GM21825 (cell line): Measurements from ENCODE around the gene ENAH.

ENCODE experiments used
- ATAC-seq: cut with Tn5 transposase; IDR thresholded peaks from one replicate; pipeline ENCODE4 v1.9.1; 2021; ENCODE audit warnings: mild to moderate bottlenecking, moderate library complexity; ENCODE audit not compliant: unreplicated experiment

ENAH gene

GRCh38 chr1:225508538-225509375 is 144.2 kb downstream of the ENAH start:
- ATAC-seq, result no peak

- ATAC-seq, result no peak
Observed at GRCh38 chr1:225506727-225507126, 146.2 kb downstream of the ENAH start.

DNA sequence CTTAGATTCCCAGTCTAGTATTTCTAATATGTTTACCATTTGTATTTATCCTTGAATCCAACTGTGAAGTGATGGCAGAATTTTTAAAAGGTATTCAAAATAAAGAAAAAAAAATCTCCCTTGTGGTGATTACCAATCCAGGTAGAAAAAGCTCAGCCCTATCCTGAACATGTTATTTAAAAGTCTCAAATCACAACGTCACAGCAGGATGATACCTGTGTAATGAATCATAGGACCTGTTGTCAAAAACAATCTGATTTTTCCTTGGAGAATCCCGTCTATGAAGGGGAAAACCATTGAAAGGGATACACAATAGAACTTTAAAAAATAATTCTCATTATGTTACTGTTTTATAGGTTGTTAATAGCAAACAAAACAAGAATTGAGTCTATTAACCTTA is 148.1 kb downstream of the ENAH start:
- ATAC-seq, result no peak

DNA sequence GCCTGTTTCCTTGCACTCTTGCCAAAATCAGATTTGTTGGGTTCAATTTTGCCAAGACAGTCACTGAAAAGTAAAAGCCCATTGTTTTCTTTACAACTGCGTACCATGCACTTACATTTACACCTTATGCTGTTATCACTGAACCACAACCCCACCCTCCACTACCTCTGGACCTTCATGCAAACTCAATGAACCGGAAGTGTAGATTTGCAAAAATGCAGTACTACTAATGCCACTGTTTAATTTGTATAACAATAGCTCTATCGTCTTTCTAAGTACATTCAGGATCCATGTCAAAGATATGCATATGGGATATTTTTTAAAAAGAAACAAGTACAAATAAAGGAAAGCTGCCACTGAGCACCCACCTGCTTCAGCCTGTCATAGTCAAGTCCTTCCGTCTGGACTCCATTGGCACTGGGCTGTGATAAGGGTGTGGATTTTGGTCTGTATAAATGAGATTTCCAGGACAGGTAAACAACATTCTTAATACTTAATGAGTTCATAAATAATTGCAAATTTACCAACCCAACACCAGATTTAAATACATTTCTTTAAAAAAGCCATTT is 152.2 kb downstream of the ENAH start:
- ATAC-seq, result no peak

DNA sequence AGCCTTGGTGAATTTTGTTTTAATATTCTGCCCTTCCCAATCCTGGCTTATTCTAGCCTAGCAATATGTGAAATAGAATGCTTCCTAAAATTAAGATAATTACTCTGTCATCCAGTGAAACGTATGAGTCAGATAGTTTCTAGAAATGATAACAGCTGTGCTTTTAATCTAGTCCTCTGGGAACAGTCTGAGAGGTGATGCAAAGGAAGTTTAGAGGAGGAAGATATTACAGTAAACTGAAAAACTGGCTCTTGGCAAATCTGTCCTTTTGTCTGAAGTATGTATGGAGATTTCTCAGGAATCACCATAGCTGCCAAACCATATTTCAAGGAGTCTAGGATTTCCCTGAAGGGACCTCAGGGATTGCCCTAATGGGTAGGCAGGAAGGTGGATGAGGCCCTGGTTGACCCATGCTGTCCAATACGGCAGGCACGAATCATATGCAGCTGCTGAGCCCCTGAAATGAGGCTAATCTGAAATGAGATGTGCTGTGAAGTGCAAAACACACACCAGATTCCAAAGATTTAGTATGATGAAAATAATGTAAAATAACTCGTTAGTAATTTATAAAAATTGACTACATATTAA is 154.3 kb downstream of the ENAH start:
- ATAC-seq, result no peak

DNA sequence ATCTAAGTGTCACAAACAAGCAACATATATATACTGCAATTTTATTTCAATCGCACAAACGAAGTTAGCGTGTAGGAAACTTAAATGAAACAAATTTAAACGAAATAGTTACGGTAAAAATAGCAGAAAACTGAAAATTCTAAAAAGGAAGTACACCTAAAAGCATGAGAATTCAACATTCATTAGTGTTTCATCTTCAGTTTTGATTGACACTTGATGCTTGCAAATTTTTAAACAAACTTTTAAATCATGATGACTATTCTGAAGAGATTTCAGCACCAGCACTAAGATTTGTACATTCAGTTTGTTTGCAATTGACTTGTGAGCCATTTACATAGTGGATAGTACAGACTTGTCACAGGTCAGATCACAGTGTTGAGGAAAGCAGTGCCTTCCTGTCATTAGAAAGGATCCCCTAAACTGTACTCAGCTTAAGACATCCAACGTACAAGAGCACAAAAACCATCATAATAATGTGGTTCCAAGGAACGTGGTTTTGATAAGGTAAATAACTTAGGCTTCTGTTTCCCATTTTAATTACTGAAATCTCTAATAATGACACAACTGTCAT is 158.0 kb downstream of the ENAH start:
- no peak for ATAC-seq

DNA sequence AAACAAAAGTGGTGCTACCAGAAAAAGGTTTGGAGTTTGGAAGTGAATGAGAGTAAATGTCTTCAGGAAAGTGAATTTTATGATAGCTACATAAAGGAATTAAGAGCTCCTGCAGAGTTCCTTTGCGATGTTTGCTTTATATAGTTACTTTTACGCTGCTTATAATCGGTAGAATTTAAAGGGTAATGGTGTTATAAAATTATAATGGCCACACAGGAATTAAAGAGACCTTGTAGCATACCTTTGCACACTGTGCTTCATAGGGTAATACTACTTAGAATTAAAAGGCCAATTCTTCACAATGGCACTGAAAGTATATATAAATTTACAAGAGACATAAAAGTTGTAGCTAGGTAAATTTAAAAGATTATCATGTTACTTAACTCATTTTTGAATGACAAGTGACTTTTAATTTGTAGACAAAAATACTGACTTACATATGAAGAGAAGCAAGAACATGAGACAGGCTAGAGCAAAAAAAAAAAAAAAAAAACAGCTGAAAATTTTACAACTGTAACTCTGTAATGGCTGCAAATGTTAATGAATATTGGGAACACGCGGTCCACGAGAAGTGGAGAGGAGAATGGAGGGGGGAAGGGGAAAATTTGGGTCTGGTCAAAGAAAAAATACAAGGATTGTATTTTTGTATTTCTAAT is 159.2 kb downstream of the ENAH start:
- ATAC-seq, result no peak

- ATAC-seq, result no peak
Observed at GRCh38 chr1:225488676-225489075, 164.2 kb downstream of the ENAH start.

GRCh38 chr1:225486856-225487255 is 166.1 kb downstream of the ENAH start:
- ATAC-seq, result no peak

DNA sequence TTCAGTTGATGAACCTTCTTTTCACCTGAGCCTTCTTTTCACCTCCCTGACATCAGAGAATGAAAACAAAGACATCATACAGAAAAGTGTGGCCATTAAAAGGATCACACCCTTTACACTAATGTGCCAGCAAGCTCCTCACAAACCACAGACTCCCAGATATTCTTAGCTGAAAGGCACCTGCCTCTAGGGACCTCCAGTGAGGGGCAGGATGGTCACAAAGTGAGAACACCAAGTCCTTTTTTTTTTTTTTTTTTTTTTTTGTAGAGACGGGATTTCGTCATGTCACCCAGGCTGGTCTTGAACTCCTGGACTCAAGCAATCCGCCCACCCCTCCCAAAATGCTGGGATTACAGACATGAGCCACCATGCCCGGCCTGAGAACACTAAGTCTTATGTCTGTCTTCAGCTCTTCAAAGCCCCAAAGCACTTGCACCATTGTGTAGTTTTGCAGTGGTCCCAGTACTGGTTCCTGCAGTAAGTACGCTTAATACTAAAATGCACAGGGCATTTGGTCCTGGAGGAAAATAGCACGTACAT is 166.9 kb downstream of the ENAH start:
- ATAC-seq, result no peak

DNA sequence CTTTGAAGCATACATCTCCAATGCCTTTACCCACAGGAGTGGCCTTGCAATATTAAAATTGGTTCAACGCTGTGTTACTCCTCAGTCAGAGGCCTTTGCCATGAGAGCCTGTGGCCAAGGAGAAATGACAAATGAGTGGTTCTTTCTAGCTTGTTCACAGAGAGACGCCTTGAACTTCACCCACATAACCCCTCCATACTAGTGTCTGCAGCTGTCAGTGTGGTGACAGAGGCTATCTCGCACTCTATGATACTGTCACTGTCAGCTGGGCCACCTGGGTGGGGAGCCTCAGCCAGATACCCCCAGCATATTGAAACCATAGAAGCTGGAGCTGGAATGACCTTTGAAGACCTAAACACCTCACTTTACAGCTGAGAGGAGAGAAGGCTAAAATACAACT is 167.7 kb downstream of the ENAH start:
- no peak for ATAC-seq

DNA sequence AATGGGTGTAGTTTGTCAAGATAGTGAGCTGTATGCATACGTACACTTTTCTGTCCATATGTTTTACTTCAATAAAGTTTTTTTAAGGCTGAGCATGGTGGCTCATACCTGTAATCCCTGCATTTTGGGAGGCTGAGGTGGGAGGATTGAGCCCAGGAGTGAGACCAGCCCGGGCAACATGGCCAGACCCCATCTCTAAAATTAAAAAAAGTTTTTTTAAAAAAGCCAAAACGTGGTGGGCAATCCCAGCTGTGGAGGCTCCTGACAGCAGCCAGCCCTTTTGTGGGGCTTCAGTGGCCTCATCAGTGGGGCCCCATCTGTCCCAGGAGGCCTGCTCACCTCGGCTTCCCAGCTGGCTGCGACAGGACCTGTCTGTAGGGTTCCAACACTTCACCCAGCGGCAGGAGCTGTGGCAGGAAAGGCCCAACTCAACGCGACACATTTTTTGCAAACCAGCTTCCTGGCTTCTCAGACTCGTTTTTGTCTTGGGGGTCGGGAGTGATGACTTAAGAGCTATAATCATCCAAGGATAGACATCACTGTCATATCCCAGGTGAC is 168.2 kb downstream of the ENAH start:
- no peak for ATAC-seq

GRCh38 chr1:225483818-225484656 is 168.9 kb downstream of the ENAH start:
- no peak for ATAC-seq

- no peak for ATAC-seq
Observed at GRCh38 chr1:225482421-225482950, 170.4 kb downstream of the ENAH start.

GRCh38 chr1:225481738-225482137 is 171.2 kb downstream of the ENAH start:
- no peak for ATAC-seq

- ATAC-seq, result peak; percentile 83
Observed at GRCh38 chr1:225480825-225481434, 172.0 kb downstream of the ENAH start.

GRCh38 chr1:225479996-225480720 is 172.8 kb downstream of the ENAH start:
- ATAC-seq, result no peak

- no peak for ATAC-seq
Observed at GRCh38 chr1:225479341-225479740, 173.6 kb downstream of the ENAH start.
